DOHH2 (cell line): Measurements from ENCODE around the gene ACP3.

Source experiments
- EZH2phosphoT487 ChIP-seq: fragments of 200-600 bp; sonication (generic); IDR thresholded peaks from 2 replicates; pipeline ENCODE4 v1.6.1; 2017; ENCODE audit warnings: borderline replicate concordance, mild to moderate bottlenecking, antibody characterized with exemption, low read length, moderate library complexity, mixed read lengths
- TF ChIP-seq, protein P1 (sequence below): fragments of 200-600 bp; sonication (generic); IDR thresholded peaks from one replicate; pipeline ENCODE4 v1.5.1; 2014; ENCODE audit warnings: antibody characterized with exemption, mild to moderate bottlenecking, low read depth, low read length; ENCODE audit not compliant: poor library complexity, severe bottlenecking

DNA sequence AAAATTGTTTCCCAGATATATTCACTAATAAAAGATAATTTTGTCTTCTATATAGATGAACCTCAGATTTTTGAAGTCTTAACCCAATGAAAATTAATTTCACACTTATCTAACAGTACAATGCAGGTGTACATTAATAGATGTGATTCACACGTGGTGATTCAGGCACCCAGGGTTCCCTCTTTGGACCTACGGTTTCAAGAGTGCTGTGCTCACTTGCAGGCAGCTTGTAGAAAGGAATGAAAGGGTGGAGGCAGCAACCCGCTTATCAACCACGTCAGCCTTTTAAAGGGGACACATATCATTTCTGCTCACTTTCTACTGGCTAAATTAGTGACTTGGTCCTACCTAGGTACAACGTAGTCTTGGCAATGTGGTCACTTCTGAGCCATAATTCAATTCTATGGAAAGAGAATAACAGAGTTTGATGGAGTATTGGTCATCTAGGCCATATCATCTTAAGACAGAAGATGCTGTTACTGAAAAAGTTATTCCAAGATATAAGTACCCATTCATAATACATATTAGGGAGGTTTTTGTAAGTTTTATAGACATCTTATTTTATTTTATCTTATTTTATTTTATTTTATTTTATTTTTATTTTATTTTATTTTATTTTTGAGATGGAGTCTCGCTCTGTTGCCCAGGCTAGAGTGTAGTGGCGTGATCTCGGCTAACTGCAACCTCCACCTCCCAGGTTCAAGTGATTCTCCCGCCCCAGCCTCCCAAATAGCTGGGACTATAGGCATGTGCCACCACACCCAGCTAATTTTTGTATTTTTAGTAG, 37.9 kb downstream of the ACP3 start:
- TF ChIP-seq, protein P1, sequence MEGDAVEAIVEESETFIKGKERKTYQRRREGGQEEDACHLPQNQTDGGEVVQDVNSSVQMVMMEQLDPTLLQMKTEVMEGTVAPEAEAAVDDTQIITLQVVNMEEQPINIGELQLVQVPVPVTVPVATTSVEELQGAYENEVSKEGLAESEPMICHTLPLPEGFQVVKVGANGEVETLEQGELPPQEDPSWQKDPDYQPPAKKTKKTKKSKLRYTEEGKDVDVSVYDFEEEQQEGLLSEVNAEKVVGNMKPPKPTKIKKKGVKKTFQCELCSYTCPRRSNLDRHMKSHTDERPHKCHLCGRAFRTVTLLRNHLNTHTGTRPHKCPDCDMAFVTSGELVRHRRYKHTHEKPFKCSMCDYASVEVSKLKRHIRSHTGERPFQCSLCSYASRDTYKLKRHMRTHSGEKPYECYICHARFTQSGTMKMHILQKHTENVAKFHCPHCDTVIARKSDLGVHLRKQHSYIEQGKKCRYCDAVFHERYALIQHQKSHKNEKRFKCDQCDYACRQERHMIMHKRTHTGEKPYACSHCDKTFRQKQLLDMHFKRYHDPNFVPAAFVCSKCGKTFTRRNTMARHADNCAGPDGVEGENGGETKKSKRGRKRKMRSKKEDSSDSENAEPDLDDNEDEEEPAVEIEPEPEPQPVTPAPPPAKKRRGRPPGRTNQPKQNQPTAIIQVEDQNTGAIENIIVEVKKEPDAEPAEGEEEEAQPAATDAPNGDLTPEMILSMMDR = no peak
- no peak for TF ChIP-seq EZH2phosphoT487
